Fibroblast of lung (primary cell): Measurements from ENCODE around the gene MAPT.

Experiments
- EZH2 ChIP-seq: IDR thresholded peaks from 2 replicates; pipeline ENCODE4 v1.5.1; 2012; ENCODE audit warnings: low read length, control low read depth, mild to moderate bottlenecking; ENCODE audit errors: missing control alignments
- TF ChIP-seq, protein P1 (sequence below), 2 donors: IDR thresholded peaks in 1 of 2; conservative IDR thresholded peaks in 1 of 2; 1 replicate in 1 of 2; 2 replicates in 1 of 2; pipeline ENCODE4 v1.5.1; 2011 to 2012; ENCODE audit warnings: low read length in 2 of 2, control low read depth in 1 of 2, inconsistent platforms in 1 of 2, low read depth in 1 of 2, mild to moderate bottlenecking in 1 of 2

DNA sequence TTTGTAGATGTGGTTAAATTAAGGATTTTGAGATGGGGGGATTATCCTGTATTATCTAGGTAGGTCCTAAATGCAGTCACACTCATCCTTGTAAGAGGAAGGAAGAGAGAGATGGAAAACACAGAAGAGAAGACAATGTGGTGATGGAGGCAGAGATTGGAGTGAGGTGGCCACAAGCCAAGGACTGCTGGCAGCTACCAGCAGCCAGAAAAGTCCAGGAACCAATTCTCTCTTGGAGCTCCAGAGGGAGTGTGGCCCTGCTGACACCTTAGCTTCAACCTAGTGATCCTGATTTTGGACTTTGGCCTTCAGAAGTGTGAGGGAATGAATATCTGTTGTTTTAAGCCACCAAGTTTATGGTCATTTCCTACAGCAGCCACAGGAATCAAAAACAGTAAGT lies 18.0 kb downstream of the MAPT start:
- TF ChIP-seq, protein P1, sequence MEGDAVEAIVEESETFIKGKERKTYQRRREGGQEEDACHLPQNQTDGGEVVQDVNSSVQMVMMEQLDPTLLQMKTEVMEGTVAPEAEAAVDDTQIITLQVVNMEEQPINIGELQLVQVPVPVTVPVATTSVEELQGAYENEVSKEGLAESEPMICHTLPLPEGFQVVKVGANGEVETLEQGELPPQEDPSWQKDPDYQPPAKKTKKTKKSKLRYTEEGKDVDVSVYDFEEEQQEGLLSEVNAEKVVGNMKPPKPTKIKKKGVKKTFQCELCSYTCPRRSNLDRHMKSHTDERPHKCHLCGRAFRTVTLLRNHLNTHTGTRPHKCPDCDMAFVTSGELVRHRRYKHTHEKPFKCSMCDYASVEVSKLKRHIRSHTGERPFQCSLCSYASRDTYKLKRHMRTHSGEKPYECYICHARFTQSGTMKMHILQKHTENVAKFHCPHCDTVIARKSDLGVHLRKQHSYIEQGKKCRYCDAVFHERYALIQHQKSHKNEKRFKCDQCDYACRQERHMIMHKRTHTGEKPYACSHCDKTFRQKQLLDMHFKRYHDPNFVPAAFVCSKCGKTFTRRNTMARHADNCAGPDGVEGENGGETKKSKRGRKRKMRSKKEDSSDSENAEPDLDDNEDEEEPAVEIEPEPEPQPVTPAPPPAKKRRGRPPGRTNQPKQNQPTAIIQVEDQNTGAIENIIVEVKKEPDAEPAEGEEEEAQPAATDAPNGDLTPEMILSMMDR (conservative IDR thresholded peaks at IDR 0.05 in 1 of 2, IDR thresholded peaks at IDR 0.05 in 1 of 2; ENCODE audit: low read depth in 1 of 2, low read length in 2 of 2), result no peak
- no peak for TF ChIP-seq EZH2
